Breast epithelium (tissue), 4 donors: ENCODE data around the gene POMP. TPM values are rescaled to one million over a fixed set of nuclear protein-coding genes. Genes with fewer than 3 reads are reported as not detected.
"Not testable (repeated sequence)": the region's sequence is repeated elsewhere in the genome, so short reads cannot be mapped to it uniquely, and the experiment has no call there.

Experiments
- DNase-seq, 2 donors: peaks; one replicate each; pipeline ENCODE4 v3.0.0-alpha.2; 2019; ENCODE audit warnings: low spot score in 2 of 2
- H3K27ac ChIP-seq, 2 donors: fragments of 200-600 bp; sonication (generic) in 1 of 2; one replicate each; pipeline ENCODE4 v1.5.1; 2016 to 2019; ENCODE audit warnings: mild to moderate bottlenecking in 1 of 2
- H3K27me3 ChIP-seq, 2 donors: fragments of 200-600 bp; sonication (generic) in 1 of 2; one replicate each; pipeline versions ENCODE4 v1.5.1 to v1.6.0; 2017 to 2019; ENCODE audit warnings: control low read depth in 1 of 2, mild to moderate bottlenecking in 1 of 2
- H3K36me3 ChIP-seq: fragments of 200-600 bp; one replicate; pipeline ENCODE4 v1.5.1; 2019
- H3K4me1 ChIP-seq, 2 donors: fragments of 200-600 bp; sonication (generic); one replicate each; pipeline ENCODE4 v1.5.1; 2016 to 2019; ENCODE audit warnings: control low read depth in 1 of 2
- H3K4me3 ChIP-seq, 3 donors: fragments of 200-600 bp; sonication (generic); 1 replicate in 2 of 3; 2 replicates in 1 of 3; pipeline ENCODE4 v1.5.1; 2016 to 2019; ENCODE audit warnings: mild to moderate bottlenecking in 3 of 3, moderate library complexity in 2 of 3
- H3K9me3 ChIP-seq, 2 donors: fragments of 200-600 bp; sonication (generic) in 1 of 2; one replicate each; pipeline ENCODE4 v1.5.1; 2016 to 2019; ENCODE audit warnings: control low read depth in 1 of 2
- POLR2A ChIP-seq: fragments of 450-650 bp; IDR thresholded peaks from one replicate; pipeline ENCODE4 v1.6.1; 2016; ENCODE audit warnings: antibody characterized with exemption, mild to moderate bottlenecking, moderate library complexity
- POLR2AphosphoS5 ChIP-seq, 3 donors: sonication (generic); formaldehyde crosslinking; IDR thresholded peaks; one replicate each; pipeline ENCODE4 v1.6.1; 2017; ENCODE audit warnings: antibody characterized with exemption in 3 of 3
- intact Hi-C: fragments of 100-400 bp; cut with DNase I; formaldehyde crosslinking; loops from one replicate; pipeline ENCODE4 v1.15.1; 2023; ENCODE audit warnings: low total_unique reads
- total RNA-seq, 3 donors: library from RNA; depleted of rRNA; stranded (reverse); fragments of >200 nt; gene quantifications; one replicate each; pipeline ENCODE4 v1.1.0, GENCODE V29; 2016
- TF ChIP-seq, protein P1 (sequence below), 3 donors: fragments of 450-650 bp; IDR thresholded peaks; one replicate each; pipeline ENCODE4 v1.5.1; 2016 to 2017; ENCODE audit warnings: antibody characterized with exemption in 3 of 3, mild to moderate bottlenecking in 3 of 3, moderate library complexity in 3 of 3

Gene POMP
- total RNA-seq, 3 donors from 2014 or later: 47.3 to 72.5 (median 65.5) TPM

DNA sequence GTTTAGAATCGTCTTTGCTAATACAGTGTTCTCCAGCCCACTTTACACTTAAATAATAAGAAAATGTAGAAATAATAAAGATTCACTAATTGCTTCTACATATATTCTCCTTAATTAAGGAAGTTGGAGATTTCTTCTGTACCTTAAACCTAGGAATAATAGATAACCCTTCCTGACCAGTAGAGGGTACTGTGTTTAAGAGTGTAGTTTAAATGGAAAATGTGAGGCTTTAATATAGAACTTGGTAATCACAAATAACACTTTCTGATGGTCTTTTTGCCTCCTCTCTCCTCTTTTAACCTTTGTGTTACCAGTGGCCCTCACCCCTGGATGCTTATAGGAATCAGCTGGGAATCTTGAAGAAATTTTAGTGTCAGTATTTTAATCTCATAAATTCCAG, 20.7 kb downstream of the POMP start:
- TF ChIP-seq, protein P1, sequence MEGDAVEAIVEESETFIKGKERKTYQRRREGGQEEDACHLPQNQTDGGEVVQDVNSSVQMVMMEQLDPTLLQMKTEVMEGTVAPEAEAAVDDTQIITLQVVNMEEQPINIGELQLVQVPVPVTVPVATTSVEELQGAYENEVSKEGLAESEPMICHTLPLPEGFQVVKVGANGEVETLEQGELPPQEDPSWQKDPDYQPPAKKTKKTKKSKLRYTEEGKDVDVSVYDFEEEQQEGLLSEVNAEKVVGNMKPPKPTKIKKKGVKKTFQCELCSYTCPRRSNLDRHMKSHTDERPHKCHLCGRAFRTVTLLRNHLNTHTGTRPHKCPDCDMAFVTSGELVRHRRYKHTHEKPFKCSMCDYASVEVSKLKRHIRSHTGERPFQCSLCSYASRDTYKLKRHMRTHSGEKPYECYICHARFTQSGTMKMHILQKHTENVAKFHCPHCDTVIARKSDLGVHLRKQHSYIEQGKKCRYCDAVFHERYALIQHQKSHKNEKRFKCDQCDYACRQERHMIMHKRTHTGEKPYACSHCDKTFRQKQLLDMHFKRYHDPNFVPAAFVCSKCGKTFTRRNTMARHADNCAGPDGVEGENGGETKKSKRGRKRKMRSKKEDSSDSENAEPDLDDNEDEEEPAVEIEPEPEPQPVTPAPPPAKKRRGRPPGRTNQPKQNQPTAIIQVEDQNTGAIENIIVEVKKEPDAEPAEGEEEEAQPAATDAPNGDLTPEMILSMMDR (IDR thresholded peaks at IDR 0.05): peak in 1 of 3 donors; percentile 27
- no peak for TF ChIP-seq POLR2AphosphoS5 (IDR thresholded peaks at IDR 0.05)
- no peak for TF ChIP-seq POLR2A
- no peaks in the 10 kb centered on the region for H3K9me3 ChIP-seq
- no peak overlapping the region for H3K4me3 ChIP-seq
- H3K27ac ChIP-seq: no peak overlapping the region
- H3K27me3 ChIP-seq: no peaks in the 10 kb centered on the region
- no peaks in the 10 kb centered on the region for H3K36me3 ChIP-seq
- no peak for DNase-seq
- H3K4me1 ChIP-seq: no peaks in the 10 kb centered on the region
- intact Hi-C loops: no loop called here

DNA sequence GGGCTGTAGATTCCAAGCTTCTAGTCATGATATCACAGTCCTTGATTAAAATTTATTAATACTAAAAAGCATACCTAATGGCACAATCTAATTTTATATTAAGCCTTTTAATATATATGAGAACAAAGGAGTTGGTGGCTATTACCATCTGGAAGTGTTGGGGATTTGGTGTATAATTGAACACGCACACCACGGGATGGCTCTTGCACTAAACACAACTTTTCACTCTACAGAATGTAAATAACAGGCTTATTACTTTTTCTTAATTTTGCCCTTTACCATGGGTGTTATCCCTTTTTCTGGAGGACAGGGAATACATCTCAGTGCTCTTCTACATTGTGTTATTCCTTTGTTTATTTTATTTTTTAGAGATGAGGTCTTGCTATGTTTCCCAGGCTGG, 21.6 kb downstream of the POMP start:
- H3K4me1 ChIP-seq: no peaks in the 10 kb centered on the region

DNA sequence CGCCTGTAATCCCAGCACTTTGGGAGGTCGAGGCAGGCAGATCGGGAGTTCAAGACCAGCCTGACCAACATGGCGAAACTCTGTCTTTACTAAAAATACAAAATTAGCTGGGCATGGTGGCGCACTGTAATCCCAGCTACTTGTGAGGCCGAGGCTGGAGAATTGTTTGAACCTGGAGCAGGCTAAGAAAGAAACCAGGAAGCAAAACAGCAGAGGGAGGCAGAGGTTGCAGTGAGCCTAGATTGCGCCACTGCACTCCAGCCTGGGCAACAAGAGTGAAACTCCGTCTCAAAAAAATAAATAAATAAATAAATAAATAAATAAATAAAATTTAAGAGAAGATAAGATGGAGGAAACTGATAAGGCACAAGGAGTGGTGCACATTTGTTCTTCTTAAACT, 24.2 kb downstream of the POMP start:
- H3K4me3 ChIP-seq, H3K9me3 ChIP-seq, intact Hi-C loops, H3K27me3 ChIP-seq, H3K36me3 ChIP-seq, DNase-seq, H3K27ac ChIP-seq, H3K4me1 ChIP-seq: not testable (repeated sequence)

More for the DNA sequence above, 21.6 kb downstream of the POMP start:
- Histone ChIP-seq H3K27me3 (no peaks in the 10 kb centered on the region), H3K27ac (no peak overlapping the region), H3K9me3 (no peaks in the 10 kb centered on the region), H3K36me3 (no peaks in the 10 kb centered on the region), H3K4me3 (no peak overlapping the region)
- intact Hi-C loops: no loop called here
- DNase-seq: no peak
- TF ChIP-seq, protein P1 (IDR thresholded peaks at IDR 0.05): no peak

DNA sequence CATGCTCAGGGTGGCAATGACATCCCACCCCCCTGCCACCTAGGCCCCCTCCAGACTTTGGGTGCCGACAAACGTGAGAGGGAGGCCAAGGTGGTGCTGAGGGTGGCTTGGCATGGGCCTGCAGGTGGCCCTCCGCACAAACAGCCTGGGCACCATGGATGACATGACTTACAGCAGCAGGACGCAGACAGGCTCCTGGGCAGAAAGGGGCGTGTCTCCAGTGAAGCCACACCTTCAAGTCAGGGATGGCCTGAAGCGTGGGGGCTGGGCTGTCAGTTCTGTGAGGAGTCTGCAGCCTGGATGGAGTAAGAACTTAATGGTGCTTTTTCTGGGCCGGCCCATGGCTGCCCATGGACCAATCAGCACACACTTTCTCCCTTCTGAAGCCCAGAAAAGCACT, 25.3 kb downstream of the POMP start:
- Histone ChIP-seq H3K27me3 (no peaks in the 10 kb centered on the region), H3K4me1 (no peaks in the 10 kb centered on the region), H3K27ac (no peak overlapping the region), H3K9me3 (peaks cover 0 to 14% of the 10 kb centered on the region in 2 donors), H3K36me3 (no peaks in the 10 kb centered on the region), H3K4me3 (no peak overlapping the region)
- intact Hi-C loops: no loop called here
- TF ChIP-seq POLR2A (no peak), POLR2AphosphoS5 (IDR thresholded peaks at IDR 0.05) (no peak)
- TF ChIP-seq, protein P1 (IDR thresholded peaks at IDR 0.05): no peak
- no peak for DNase-seq

DNA sequence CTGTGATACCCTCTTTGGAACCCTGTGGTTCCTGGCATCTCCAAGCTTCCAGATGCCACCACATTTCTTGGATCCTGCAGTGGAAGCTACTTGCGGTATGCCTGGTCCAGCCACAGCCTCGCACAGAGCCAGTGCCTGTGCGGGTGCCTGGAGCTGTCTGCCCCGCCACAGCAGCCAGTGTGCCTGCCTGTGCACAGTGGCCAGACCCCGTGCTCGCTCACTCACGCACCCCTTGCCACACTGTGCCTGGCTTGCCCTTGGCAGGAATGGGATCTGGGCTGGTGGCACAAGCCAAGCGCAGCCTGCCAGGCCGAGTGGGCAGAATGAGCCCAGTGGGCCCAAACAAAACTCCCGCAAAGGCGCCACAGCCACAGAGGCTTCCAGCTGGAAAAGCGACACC, 26.2 kb downstream of the POMP start:
- intact Hi-C loops: no loop called here

More for the DNA sequence above, 26.2 kb downstream of the POMP start:
- Histone ChIP-seq H3K9me3 (peaks cover 0 to 14% of the 10 kb centered on the region in 2 donors), H3K4me1 (no peaks in the 10 kb centered on the region), H3K36me3 (no peaks in the 10 kb centered on the region), H3K27ac (no peak overlapping the region), H3K4me3 (no peak overlapping the region), H3K27me3 (no peaks in the 10 kb centered on the region)
- TF ChIP-seq POLR2AphosphoS5 (IDR thresholded peaks at IDR 0.05) (no peak), POLR2A (no peak)
- TF ChIP-seq, protein P1 (IDR thresholded peaks at IDR 0.05): no peak
- no peak for DNase-seq
